DMS79 treated with DMSO at 0.1 percent for 48 hours (cell line): ENCODE measurements around the gene GPR45.
"Not testable (repeated sequence)": the region's sequence is repeated elsewhere in the genome, so short reads cannot be mapped to it uniquely, and the experiment has no call there.

Source experiments
- DNase-seq: peaks from one replicate; lab custom pipeline; 2025; lab: John Stamatoyannopoulos, UW

The GPR45 gene, protein sequence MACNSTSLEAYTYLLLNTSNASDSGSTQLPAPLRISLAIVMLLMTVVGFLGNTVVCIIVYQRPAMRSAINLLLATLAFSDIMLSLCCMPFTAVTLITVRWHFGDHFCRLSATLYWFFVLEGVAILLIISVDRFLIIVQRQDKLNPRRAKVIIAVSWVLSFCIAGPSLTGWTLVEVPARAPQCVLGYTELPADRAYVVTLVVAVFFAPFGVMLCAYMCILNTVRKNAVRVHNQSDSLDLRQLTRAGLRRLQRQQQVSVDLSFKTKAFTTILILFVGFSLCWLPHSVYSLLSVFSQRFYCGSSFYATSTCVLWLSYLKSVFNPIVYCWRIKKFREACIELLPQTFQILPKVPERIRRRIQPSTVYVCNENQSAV

DNA sequence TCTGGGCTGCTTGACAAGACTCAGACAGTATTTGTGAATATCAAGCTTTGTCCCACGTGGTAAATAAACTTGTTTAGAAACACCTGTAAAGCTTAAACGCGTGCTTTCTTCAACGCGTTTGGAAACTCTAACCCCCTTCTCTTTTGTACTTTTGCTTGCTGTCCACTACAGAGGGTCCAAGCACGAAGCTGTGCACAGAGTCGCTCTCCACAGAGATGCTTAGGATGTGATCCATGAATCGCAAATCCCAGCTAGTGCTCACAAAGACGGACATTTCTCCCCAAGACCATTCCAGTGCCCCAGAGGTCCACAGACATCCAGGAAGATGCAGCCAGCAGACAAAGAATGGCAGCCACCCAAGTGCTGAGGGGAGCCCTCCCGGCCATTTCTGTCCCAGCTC is at the start of gene GPR45:
TSS of gene GPR45 (plus strand) at position 301 of the 400 bp plus-strand sequence. CDS start 116 bp downstream, outside the sequence.
- DNase-seq, result no peak

DNA sequence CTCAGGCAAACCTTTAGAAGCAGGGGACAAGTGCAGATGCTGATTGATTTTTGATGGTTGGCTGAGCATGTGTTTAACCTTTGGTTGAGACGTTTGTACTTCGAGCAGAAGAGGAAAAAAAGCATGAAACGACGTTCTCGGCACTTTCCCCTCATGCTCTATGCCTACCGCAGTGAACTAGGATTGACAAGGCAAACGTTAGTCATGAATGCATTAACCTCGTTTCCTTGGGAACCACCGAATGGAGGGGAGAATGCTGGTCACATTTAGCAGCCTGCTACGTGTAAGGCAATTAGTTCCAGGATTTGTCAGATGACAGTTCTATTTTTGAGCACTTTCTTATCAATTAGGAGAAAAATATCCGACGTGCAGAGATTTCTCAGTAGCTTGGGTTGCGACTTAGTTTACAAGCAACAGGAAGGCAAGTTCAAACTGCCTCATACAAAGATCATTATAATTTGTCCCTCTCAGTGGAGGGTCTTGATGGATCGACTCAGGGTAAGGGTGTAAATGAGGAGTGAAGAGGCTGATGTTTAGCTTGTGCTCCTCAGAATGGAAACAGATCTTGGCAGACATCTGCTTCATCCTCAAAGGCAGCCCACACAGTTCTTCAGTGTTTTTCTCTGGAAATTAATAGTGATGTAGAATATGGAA is 47.4 kb upstream of the GPR45 start:
- DNase-seq, result no peak

DNA sequence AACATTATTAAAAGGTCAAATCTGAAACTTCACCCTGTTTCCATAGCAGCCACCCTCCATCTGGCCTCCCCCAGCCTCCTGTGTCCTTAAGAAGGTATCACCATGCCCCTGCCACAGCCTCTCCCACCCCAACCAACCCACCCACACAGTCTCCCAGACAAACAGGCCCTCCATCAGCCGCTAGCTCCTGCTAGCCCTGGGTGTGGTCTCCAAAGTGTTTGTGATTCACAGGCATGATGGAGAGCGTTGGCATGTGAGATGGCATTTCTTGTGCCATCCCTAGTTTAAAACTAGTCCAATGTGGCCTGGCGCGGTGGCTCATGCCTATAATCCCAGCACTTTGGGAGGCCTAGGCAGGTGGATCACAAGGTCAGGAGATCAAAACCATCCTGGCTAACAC is 44.9 kb upstream of the GPR45 start:
- no peak for DNase-seq

DNA sequence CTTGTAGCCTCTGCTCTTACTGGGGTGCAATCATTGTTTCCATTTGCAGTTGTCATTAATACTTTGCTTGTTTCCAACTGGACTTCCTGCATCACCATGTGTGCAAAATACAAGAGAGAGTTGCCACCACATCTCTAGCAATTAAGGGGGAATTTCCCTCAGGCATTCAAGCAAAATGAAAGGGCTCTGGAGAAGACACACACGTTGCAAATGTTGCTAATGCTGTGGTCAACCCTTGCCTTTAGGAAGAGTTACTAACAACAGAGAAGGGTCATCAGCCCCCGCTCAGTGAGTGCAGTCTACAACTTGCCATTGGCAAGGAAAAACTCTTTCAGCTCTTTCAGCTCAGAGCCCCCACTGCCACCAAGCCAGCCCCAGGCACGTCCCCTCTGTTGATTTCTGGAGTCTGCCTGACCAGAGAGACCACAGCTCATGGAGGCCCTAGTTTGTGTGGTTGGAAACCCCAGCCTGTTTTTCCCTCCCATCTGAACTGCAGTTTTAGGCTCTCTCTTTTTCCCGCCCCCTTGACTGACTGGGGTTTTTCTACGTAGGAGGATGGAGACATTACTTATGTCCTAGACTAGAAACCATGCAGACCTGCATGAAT is 25.9 kb upstream of the GPR45 start:
- DNase-seq, result no peak

DNA sequence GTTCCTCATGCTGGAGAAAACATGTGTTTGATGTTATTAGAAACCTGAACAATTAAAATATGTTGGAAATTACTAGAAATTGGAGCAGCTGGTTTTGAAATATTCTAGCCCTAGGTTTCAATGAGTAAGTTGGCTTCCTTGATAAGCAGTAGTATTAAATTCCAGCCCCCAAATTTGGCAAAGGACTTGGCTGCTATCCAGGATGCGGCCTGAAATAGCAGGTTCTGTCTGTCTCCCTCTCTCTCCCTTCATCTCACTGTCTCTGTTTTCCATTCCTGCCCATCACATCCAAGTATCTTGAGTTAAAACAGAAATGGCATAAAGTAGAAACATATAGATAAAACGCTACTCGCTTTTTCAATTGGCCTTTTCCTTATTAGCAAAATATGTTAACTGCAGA is 20.9 kb upstream of the GPR45 start:
- DNase-seq, result no peak

DNA sequence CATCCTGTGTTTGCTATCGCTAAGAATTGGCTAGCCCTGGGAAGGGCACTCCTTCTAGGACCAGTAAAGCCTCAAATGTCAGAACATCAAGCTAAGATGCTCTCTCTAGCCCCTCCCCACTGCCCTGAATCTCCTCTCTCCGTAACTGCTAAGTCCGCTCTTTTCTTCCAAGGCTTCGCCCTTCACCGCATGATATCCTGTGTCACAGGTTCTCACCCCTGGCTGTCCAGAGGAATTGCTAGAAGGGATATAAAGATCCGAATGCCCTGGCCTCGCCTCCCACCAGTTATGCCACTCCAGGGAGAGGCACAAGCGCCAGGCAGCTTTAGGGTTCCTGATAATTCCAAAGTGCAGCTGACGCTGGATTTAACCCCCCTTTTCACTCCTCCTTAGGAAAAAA is 17.1 kb upstream of the GPR45 start:
- no peak for DNase-seq

DNA sequence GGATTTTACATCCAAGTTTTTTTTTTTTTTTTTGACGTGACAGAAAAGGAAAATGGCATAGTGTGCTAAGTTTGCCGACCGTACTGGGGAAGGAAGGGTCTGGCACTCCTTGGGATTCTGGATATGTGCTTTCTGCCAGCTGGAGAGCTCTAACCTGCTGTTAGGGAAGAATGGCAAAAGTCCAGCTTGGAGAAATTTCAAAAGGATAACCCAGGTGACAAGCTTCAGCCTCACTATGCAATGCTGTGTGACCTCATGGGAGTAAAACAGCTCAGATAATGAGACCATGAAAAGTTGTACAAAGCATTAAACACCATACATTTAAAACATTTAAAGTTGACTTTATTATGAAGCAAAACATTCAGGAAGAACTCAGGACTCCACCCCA is 10.3 kb upstream of the GPR45 start:
- no peak for DNase-seq

DNA sequence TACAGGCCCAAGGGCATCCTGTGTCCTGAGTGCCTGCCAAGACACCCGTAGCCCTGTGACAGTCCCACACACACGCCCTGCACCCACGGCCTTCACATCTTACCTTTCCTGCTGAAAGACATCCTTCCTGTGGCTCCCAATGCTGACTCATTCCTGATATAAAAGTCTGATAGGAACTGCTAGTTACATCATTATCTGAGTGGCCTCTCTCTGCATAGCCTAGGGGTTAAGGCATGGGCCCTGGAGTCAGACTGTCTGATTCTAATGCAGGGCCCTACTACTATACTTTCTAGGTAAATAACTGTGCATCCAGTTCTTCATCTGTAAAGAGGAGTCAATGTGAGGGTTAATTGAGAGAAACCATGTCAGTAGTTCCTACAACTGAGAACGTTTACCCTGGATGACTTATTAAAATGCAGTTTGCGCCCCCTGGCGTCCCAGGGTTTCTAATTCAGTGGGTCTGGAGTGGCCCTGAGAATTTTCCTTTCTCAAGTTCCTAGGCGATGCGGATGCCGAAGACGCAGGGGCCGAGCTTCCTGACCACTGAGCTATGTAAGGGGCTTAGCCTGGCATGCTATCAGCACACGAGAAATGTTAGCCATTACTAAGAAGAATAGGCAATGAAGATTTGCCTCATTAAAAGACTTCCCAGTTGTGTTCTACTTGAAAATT is 6.0 kb upstream of the GPR45 start:
- peak; percentile 42 for DNase-seq

DNA sequence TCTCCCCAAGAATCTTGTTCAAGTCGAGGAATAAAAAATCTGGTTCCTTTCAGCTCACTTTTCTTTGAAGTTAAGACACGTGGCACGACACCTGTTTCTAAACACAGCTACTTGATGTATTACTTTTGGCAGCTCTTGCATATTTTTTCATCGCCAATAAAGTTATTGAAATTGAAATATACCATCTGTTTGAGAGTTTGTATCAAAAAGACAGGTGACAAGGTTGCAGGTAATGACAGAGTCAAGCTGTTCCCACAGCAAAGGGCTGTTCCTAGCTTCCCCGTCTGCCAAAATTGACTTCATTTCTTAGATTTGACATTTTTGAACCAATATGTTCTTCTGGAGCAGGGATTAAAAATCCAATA is 5.5 kb upstream of the GPR45 start:
- no peak for DNase-seq

DNA sequence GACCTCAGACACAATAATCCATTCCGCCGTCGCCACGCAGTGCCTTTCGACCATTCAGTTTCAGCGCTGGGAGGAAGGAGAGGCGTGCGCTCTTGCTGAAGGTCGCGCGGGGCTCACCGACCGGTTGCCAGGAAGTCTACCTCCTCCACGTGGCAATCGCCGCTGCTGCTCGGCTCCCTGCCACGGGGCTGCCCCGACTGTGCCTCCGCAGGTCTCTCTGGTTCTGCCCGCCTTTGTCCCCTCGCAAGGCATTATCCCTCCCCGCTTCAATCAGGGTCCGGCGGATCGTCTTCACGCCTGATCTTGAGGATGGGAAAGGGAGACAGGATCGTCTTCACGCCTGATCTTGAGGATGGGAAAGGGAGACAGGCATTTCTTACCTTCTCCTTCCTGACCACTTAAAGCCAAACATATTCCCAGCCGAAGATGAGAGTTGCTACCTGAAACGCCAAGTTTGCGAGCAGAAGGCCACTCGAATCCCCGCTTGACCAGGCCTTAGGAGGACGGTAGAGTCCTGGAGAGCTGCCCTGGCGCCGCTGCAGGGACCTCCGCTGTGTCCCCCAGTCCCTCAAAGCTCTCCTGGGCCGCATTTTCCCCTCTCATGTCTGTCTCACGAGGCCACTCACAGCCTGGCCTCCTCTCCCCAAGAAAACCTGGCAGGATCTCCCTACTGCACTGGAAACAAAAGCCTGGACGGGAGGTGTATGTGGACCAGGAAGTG is 4.3 kb upstream of the GPR45 start:
- no peak for DNase-seq

DNA sequence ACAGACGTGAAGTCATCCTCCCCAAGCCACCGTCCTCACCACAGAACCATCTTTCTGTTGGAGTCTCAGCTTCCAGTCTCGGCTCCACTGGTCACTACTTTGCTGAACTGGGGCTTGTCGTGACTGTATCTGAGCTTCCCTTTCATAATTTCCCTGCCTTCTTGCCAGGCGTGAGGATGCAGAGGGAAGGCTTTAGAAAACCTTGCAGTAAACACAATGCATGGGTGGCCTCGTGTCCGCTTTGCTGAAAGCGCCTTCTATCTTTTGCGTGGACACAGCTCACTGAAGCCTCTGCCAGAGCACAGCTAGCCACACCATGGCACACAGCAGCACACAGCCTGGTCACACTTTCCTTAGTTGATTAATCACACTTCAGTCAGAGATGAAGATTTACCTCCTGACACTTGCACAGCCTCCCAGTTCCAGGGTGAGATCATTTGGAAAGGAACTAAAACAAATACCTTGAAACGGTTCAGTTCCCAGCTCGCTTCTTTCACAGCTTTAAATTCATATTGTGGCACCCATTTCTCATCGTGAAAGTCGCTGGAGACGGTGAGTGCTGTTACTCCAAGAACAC is 2.8 kb upstream of the GPR45 start:
- no peak for DNase-seq

DNA sequence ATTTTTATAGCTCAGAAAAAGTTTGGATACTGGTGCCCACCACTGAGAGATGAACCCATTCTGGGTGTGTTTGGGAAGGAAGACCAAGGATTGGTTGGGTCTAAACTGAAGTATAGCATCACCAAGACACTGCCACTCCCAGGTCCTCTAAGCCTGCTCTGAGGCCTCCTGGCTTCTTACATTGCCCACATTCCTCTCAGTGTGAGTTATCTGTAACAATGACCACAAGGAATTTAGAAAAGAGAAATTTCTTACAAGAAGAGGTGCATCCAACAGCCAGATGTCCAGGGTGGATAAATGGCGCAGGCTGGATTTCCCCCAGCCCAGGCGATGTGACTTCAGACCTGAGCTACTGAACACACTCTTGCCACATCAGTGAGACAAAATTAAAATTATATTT is 1.6 kb upstream of the GPR45 start:
- no peak for DNase-seq

DNA sequence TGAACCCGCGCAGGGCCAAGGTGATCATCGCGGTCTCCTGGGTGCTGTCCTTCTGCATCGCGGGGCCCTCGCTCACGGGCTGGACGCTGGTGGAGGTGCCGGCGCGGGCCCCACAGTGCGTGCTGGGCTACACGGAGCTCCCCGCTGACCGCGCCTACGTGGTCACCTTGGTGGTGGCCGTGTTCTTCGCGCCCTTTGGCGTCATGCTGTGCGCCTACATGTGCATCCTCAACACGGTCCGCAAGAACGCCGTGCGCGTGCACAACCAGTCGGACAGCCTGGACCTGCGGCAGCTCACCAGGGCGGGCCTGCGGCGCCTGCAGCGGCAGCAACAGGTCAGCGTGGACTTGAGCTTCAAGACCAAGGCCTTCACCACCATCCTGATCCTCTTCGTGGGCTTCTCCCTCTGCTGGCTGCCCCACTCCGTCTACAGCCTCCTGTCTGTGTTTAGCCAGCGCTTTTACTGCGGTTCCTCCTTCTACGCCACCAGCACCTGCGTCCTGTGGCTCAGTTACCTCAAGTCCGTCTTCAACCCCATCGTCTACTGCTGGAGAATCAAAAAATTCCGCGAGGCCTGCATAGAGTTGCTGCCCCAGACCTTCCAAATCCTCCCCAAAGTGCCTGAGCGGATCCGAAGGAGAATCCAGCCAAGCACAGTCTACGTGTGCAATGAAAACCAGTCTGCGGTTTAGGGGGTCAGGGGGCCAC is 897 bp downstream of the GPR45 start:
- no peak for DNase-seq

DNA sequence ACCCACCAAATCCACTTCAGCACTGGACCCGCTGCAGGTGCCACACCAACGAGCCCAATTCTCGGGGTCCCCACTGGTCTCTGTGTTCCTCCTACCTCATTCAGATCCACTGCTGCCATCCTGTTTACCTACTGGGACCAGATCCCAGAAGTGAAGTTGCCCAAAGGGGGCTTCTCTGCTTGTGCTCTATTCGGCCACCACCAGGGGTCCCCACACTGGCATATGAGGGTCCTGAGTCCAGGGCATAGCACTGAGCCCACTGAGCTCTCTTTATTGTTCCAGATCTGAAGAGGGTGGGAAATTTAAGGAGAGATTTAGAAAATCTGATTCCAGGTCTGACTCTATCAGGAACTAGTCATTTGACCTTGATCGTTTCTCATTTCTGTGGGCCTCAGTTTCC is 2.4 kb downstream of the GPR45 start:
- no peak for DNase-seq

DNA sequence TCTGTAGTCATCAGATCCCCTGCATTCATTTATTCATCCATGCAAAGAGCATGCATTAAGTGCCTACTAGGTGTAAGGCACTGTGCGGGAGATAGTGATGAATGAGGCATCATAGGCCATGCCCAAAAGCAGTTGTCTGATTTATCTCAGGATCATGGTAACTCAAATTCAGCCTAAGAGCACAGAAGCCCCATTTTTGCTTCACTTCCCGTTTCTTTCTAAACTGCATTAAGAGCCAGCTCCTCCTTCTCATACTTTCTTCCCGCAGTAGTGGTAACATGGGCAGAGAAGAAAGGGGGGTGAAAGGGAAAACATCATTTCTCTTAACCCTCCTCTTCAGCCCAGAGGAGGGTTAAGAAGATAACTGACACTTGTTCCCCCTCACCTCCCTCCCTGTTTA is 2.9 kb downstream of the GPR45 start:
- DNase-seq, result no peak

DNA sequence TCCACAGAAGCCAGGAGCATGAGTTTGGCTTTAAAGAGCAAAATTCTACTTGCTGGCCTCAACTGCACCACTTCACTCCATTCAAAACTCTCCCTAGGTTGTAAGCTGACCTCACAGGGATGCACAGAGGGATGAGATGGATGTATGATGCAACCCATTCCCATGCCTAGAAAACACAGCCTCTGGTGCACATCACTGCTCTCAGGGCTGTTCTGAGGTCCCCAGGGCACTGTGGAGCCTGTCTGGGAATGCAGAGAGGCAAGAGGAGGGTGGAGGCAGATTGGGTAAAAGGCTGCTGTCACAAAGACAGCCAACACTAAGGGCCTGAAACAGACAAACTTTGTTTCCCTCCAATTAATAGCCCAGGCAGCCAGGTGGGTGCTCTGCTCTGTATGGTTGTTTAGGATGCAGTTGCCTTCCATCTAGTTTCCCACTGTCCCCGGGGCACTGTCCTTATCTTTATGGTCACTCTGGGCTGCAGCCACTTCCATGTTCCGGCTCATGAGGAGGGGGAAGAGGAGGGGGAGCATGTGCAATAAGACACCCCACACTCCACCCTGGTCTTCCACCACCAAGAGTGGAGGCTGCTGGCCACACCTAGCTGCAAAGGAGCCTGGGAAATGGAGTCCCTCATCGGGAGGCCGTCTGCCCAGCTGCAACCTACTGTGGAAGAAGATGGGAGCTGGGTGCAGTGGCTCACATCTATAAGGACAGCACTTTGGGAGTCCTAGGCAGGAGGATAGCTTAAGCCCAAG is 7.0 kb downstream of the GPR45 start:
- DNase-seq, result no peak

DNA sequence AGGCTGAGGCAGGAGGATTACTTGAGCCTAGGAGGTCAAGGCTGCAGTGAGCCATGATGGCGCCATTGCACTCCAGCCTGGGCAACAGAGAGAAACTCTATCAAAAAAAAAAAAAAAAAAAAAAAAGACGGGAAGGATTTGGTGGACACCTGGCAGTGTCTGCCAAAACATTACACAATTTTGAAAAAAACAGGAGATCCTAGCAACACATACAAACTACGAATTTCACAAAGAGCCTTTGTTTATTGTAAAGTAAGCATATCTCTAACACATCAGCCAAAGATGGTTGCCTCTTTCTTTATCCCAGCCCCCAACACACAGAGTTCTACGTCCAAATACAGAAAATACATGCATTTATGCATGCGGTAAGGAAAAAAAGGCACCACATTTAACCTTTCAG is 7.6 kb downstream of the GPR45 start:
- no peak for DNase-seq

DNA sequence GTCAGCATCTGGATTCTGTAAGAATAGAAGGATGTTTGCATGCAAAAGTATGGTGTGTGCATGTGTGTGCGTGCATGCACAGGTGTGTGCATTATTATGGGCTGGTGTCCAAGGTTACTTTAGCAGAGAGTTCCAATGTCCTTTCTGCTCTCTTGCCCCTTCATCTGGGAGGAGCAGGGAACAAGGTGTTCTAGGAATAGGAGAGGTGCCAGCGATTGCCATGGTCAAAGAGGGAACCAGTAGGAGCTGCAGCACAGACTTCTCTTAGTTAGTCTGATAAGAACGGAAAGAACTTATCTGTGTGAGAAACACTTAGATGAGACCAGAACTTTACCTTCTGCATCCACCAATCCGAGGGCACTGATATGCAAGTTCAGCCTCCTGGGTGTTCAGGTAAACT is 8.3 kb downstream of the GPR45 start:
- DNase-seq, result no peak

DNA sequence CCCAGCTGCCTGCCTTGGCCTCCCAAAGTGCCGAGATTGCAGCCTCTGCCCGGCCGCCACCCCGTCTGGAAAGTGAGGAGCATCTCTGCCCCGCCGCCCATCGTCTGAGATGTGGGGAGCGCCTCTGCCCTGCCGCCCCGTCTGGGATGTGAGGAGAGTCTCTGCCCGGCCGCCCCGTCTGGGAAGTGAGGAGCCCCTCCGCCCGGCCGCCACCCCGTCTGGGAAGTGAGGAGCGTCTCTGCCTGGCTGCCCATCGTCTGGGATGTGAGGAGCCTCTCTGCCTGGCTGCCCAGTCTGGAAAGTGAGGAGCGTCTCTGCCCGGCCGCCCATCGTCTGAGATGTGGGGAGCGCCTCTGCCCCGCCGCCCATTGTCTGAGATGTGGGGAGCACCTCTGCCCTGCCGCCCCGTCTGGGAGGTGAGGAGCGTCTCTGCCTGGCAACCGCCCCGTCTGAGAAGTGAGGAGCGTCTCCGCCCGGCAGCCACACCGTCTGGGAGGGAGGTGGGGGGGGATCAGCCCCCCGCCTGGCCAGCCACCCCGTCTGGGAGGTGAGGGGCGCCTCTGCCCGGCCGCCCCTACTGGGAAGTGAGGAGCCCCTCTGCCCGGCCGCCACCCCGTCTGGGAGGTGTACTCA is 9.6 kb downstream of the GPR45 start:
- not testable (repeated sequence) for DNase-seq

DNA sequence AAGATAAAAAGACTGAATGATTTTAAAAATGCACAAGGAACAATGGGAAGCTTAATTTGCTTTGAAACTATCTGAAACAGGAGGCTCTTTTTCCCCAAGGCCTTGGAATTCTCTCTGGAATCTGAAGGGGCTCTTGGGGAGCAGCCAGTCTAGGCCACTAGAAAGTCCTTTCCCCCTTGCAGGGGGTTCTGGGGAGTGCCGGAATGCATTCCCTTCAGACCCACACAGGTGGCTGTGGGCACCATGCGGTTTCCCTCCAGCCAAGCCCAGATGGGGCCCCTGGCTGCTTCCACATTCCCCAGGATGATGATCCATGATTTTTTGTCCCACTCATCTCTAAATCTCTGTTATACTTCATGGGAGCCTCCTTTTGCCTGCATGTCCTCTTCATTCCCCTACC is 10.7 kb downstream of the GPR45 start:
- DNase-seq, result no peak
